HEK293 (cell line): Measurements from ENCODE around the gene KRT40.

Experiments used
- CTCF ChIA-PET: fragments of 350-600 bp; formaldehyde crosslinking; extraction: SDS; loops from one replicate; lab custom pipeline; 2021; ENCODE audit warnings: antibody characterized with exemption; lab: Yijun Ruan, JAX
- POLR2A ChIA-PET: fragments of 300-600 bp; formaldehyde crosslinking; extraction: SDS; loops from one replicate; lab custom pipeline; 2020; ENCODE audit warnings: antibody characterized with exemption, inconsistent platforms; lab: Yijun Ruan, JAX
- H3K27ac ChIP-seq: fragments of 200-500 bp; sonication (Bioruptor generic); 2 replicates; pipeline ENCODE4 v1.5.1; 2014; ENCODE audit warnings: low read depth, low read length, control low read depth, inconsistent platforms; ENCODE audit errors: extremely low read depth
- H3K36me3 ChIP-seq, 2 experiments: fragments of 200-500 bp in 1 of 2; sonication (Bioruptor generic) in 1 of 2; 1 replicate in 1 of 2; 2 replicates in 1 of 2; pipeline ENCODE4 v1.5.1; 2014 to 2017; ENCODE audit warnings: inconsistent platforms in 2 of 2, low read length in 2 of 2; ENCODE audit not compliant: control insufficient read depth in 2 of 2, insufficient read depth in 1 of 2
- H3K4me1 ChIP-seq: fragments of 200-500 bp; sonication (Bioruptor generic); 2 replicates; pipeline ENCODE4 v1.5.1; 2014; ENCODE audit warnings: mild to moderate bottlenecking, low read length, inconsistent platforms; ENCODE audit not compliant: control insufficient read depth, insufficient read depth
- H3K4me3 ChIP-seq: 2 replicates; pipeline ENCODE4 v1.5.1; 2011; ENCODE audit warnings: low read depth, mild to moderate bottlenecking, control low read depth, low read length, moderate library complexity
- H3K9me3 ChIP-seq: fragments of 200-500 bp; sonication (Bioruptor generic); 2 replicates; pipeline ENCODE4 v1.5.1; 2014; ENCODE audit warnings: low read depth, low read length, inconsistent platforms; ENCODE audit not compliant: control insufficient read depth, insufficient read depth
- BCL11A ChIP-seq: fragments of 450-650 bp; formaldehyde crosslinking; IDR thresholded peaks from 2 replicates; pipeline ENCODE4 v1.5.1; 2016; ENCODE audit warnings: low read depth, missing biosample characterization, missing genetic modification characterization
- BCL11B ChIP-seq: fragments of 450-650 bp; formaldehyde crosslinking; IDR thresholded peaks from 2 replicates; pipeline ENCODE4 v1.5.1; 2016; ENCODE audit warnings: low read depth, missing biosample characterization, missing genetic modification characterization
- EGR2 ChIP-seq: fragments of 450-650 bp; formaldehyde crosslinking; IDR thresholded peaks from 2 replicates; pipeline ENCODE4 v1.5.1; 2016; ENCODE audit warnings: low read depth, missing biosample characterization, missing genetic modification characterization
- FEZF1 ChIP-seq: fragments of 450-650 bp; formaldehyde crosslinking; IDR thresholded peaks from 2 replicates; pipeline ENCODE4 v1.5.1; 2016; ENCODE audit warnings: missing biosample characterization, missing genetic modification characterization
- GLIS1 ChIP-seq: fragments of 450-650 bp; formaldehyde crosslinking; IDR thresholded peaks from 2 replicates; pipeline ENCODE4 v1.5.1; 2016; ENCODE audit warnings: missing biosample characterization, missing genetic modification characterization
- KLF9 ChIP-seq: fragments of 450-650 bp; formaldehyde crosslinking; IDR thresholded peaks from 2 replicates; pipeline ENCODE4 v1.5.1; 2016; ENCODE audit warnings: missing biosample characterization, missing genetic modification characterization, low read depth
- MYNN ChIP-seq: fragments of 450-650 bp; formaldehyde crosslinking; IDR thresholded peaks from 2 replicates; pipeline ENCODE4 v1.5.1; 2016; ENCODE audit warnings: missing biosample characterization, missing genetic modification characterization, borderline replicate concordance
- REST ChIP-seq: fragments of 450-650 bp; formaldehyde crosslinking; IDR thresholded peaks from 2 replicates; pipeline ENCODE4 v1.5.1; 2016; ENCODE audit warnings: missing biosample characterization, missing genetic modification characterization
- SCRT2 ChIP-seq: fragments of 450-650 bp; formaldehyde crosslinking; IDR thresholded peaks from 2 replicates; pipeline ENCODE4 v1.5.1; 2016; ENCODE audit warnings: missing biosample characterization, missing genetic modification characterization
- ZBTB20 ChIP-seq: fragments of 450-650 bp; formaldehyde crosslinking; IDR thresholded peaks from 2 replicates; pipeline ENCODE4 v1.5.1; 2016; ENCODE audit warnings: missing biosample characterization, missing genetic modification characterization
- ZBTB6 ChIP-seq: fragments of 450-650 bp; formaldehyde crosslinking; IDR thresholded peaks from 2 replicates; pipeline ENCODE4 v1.5.1; 2017; ENCODE audit warnings: missing biosample characterization, missing genetic modification characterization
- ZNF16 ChIP-seq: fragments of 450-650 bp; formaldehyde crosslinking; IDR thresholded peaks from 2 replicates; pipeline ENCODE4 v1.5.1; 2016; ENCODE audit warnings: low read depth, missing biosample characterization, missing genetic modification characterization
- ZNF280C ChIP-seq: fragments of 450-650 bp; formaldehyde crosslinking; IDR thresholded peaks from 2 replicates; pipeline ENCODE4 v1.5.1; 2016; ENCODE audit warnings: missing biosample characterization, missing genetic modification characterization
- ZNF335 ChIP-seq: fragments of 450-650 bp; formaldehyde crosslinking; conservative IDR thresholded peaks from 2 replicates; pipeline ENCODE4 v1.5.1; 2016; ENCODE audit warnings: missing biosample characterization, missing genetic modification characterization
- ZNF341 ChIP-seq: fragments of 450-650 bp; formaldehyde crosslinking; IDR thresholded peaks from 2 replicates; pipeline ENCODE4; 2016; ENCODE audit warnings: low read depth, missing biosample characterization, missing genetic modification characterization
- ZNF350 ChIP-seq: fragments of 450-650 bp; formaldehyde crosslinking; IDR thresholded peaks from 2 replicates; pipeline ENCODE4 v1.5.0; 2017; ENCODE audit warnings: missing biosample characterization, mild to moderate bottlenecking, missing genetic modification characterization
- ZNF416 ChIP-seq: fragments of 450-650 bp; formaldehyde crosslinking; IDR thresholded peaks from 2 replicates; pipeline ENCODE4 v1.5.1; 2016; ENCODE audit warnings: missing biosample characterization, missing genetic modification characterization
- ZNF48 ChIP-seq: fragments of 450-650 bp; formaldehyde crosslinking; IDR thresholded peaks from 2 replicates; pipeline ENCODE4 v1.5.1; 2016; ENCODE audit warnings: missing biosample characterization, missing genetic modification characterization
- ZNF521 ChIP-seq: fragments of 450-650 bp; formaldehyde crosslinking; IDR thresholded peaks from 2 replicates; pipeline ENCODE4 v1.5.1; 2017; ENCODE audit warnings: missing biosample characterization, mild to moderate bottlenecking, missing genetic modification characterization
- ZNF530 ChIP-seq: fragments of 450-650 bp; formaldehyde crosslinking; IDR thresholded peaks from 2 replicates; pipeline ENCODE4 v1.5.1; 2016; ENCODE audit warnings: low read depth, missing biosample characterization, missing genetic modification characterization
- ZNF549 ChIP-seq: fragments of 450-650 bp; IDR thresholded peaks from 2 replicates; pipeline ENCODE4 v1.5.1; 2018; ENCODE audit warnings: missing biosample characterization, missing genetic modification characterization, mild to moderate bottlenecking, inconsistent platforms, moderate library complexity
- ZNF677 ChIP-seq: fragments of 450-650 bp; IDR thresholded peaks from 2 replicates; pipeline ENCODE4 v1.5.0; 2018; ENCODE audit warnings: missing biosample characterization, mild to moderate bottlenecking, missing genetic modification characterization, moderate library complexity
- ZNF785 ChIP-seq: fragments of 450-650 bp; formaldehyde crosslinking; IDR thresholded peaks from 2 replicates; pipeline ENCODE4 v1.5.1; 2016; ENCODE audit warnings: missing biosample characterization, missing genetic modification characterization
- ZNF830 ChIP-seq: fragments of 450-650 bp; IDR thresholded peaks from 2 replicates; pipeline ENCODE4 v1.5.0; 2018; ENCODE audit warnings: missing biosample characterization, missing genetic modification characterization, low read depth, mild to moderate bottlenecking, moderate library complexity
- ZSCAN23 ChIP-seq: fragments of 450-650 bp; formaldehyde crosslinking; IDR thresholded peaks from 2 replicates; pipeline ENCODE4 v1.5.1; 2016; ENCODE audit warnings: missing biosample characterization, missing genetic modification characterization
- ZSCAN5A ChIP-seq: fragments of 450-650 bp; formaldehyde crosslinking; IDR thresholded peaks from 2 replicates; pipeline ENCODE4 v1.5.1; 2016; ENCODE audit warnings: missing biosample characterization, missing genetic modification characterization
- TF ChIP-seq, protein P1 (sequence below): fragments of 450-650 bp; formaldehyde crosslinking; IDR thresholded peaks from 2 replicates; pipeline ENCODE4 v1.5.1; 2016; ENCODE audit warnings: missing biosample characterization, missing genetic modification characterization

KRT40 gene

DNA sequence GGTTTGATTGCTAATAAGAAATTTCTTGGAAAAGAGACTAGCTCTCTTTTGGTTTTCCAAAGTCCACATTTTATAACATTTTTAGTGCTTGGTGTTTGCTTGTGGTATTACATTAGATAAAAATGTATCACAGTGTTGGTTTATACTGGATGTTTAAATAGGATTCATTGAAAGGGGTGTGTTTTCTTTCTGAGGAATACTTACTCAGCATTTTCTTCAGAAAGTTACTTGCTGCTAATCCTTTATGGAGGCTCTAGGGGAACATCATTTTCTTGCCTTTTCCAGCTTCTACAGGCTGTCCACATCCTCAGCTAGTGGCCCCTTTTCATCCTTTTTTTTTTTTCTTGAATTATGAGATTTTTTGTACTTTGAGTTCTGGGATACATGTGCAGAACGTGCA is 16.5 kb downstream of the KRT40 start (continued):
- TF ChIP-seq REST (tag by site-specific recombination) = no peak
- no peak for TF ChIP-seq ZNF677 (tag by site-specific recombination)
- no peak for TF ChIP-seq ZNF521
- TF ChIP-seq ZNF341 (tag by site-specific recombination) = no peak
- TF ChIP-seq ZNF830 (tag by site-specific recombination) = no peak
- TF ChIP-seq ZNF785 (tag by site-specific recombination) = no peak
- no peak for TF ChIP-seq MYNN (tag by site-specific recombination)

- H3K36me3 ChIP-seq = no peaks in the 10 kb centered on the region
- TF ChIP-seq ZBTB6 (tag by site-specific recombination) (no peak), ZNF335 (no peak), BCL11A (tag by site-specific recombination) (no peak), ZSCAN23 (tag by site-specific recombination) (no peak), FEZF1 (no peak), ZNF530 (tag by site-specific recombination) (no peak), BCL11B (tag by site-specific recombination) (no peak), SCRT2 (tag by site-specific recombination) (no peak), ZNF549 (no peak), ZSCAN5A (tag by site-specific recombination) (no peak), KLF9 (tag by site-specific recombination) (no peak), EGR2 (no peak), ZNF48 (no peak), ZNF16 (tag by site-specific recombination) (no peak), ZNF416 (tag by site-specific recombination) (no peak), ZNF280C (tag by site-specific recombination) (no peak), GLIS1 (tag by site-specific recombination) (no peak), ZBTB20 (tag by site-specific recombination) (no peak), ZNF350 (no peak)
- TF ChIP-seq, protein P1, sequence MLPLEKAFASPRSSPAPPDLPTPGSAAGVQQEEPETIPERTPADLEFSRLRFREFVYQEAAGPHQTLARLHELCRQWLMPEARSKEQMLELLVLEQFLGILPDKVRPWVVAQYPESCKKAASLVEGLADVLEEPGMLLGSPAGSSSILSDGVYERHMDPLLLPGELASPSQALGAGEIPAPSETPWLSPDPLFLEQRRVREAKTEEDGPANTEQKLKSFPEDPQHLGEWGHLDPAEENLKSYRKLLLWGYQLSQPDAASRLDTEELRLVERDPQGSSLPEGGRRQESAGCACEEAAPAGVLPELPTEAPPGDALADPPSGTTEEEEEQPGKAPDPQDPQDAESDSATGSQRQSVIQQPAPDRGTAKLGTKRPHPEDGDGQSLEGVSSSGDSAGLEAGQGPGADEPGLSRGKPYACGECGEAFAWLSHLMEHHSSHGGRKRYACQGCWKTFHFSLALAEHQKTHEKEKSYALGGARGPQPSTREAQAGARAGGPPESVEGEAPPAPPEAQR (tag by site-specific recombination) = no peak
- POLR2A ChIA-PET = no interaction called here
These were observed 17.3 kb downstream of the KRT40 start, which contains the start of gene KRT39 for GRCh38 chr17:40966848-40967247. KRT39 (minus strand) TSS chr17:40966948; CDS start chr17:40966856, 92 bp downstream.

More at GRCh38 chr17:40966848-40967247, 17.3 kb downstream of the KRT40 start, which contains the start of gene KRT39:
- Histone ChIP-seq H3K27ac (no peak within 1 kb of the TSS), H3K9me3 (no peaks in the 10 kb centered on the region), H3K4me3 (no peak within 1 kb of the TSS), H3K4me1 (no peaks in the 10 kb centered on the region)
- CTCF ChIA-PET = interaction anchor here (1.1 to 2.0 kb wide), 3 partner anchors 9 to 582 kb away, joined by 3 to 6 read pairs (median 5); no protein-coding TSS in a partner anchor
